K562 (cell line): Measurements from ENCODE around the gene HPCAL1. TPM values are rescaled to one million over a fixed set of nuclear protein-coding genes. Genes with fewer than 3 reads are reported as not detected.

ENCODE experiments used
- CXXC5 ChIP-seq: fragments of 250-450 bp; sonication (Bioruptor Pico); IDR thresholded peaks from 2 replicates; pipeline ENCODE4 v1.8.0; 2022; ENCODE audit warnings: inconsistent platforms, mild to moderate bottlenecking, moderate library complexity
- ELF1 ChIP-seq: fragments of 200-800 bp; sonication (Bioruptor generic); IDR thresholded peaks from 2 replicates; pipeline ENCODE4 v1.6.1; 2016; ENCODE audit warnings: missing genetic modification characterization, missing compliant biosample characterization
- FOXM1 ChIP-seq, 2 experiments: fragments of 450-650 bp in 1 of 2; sonication (generic) in 1 of 2; formaldehyde crosslinking in 1 of 2; IDR thresholded peaks; 2 replicates each; pipeline versions ENCODE4 v1.6.1 to v1.9.0; 2017 to 2022; ENCODE audit warnings: low read depth in 2 of 2, mild to moderate bottlenecking in 2 of 2, missing genetic modification reagents in 1 of 2, moderate library complexity in 1 of 2
- HEY1 ChIP-seq: fragments of 250-450 bp; sonication (Bioruptor Pico); IDR thresholded peaks from 2 replicates; pipeline ENCODE4 v1.5.0; 2020; ENCODE audit warnings: mild to moderate bottlenecking, moderate library complexity, borderline replicate concordance
- L3MBTL2 ChIP-seq: fragments of 450-650 bp; IDR thresholded peaks from 2 replicates; pipeline ENCODE4 v1.6.1; 2016; ENCODE audit warnings: mild to moderate bottlenecking, moderate library complexity
- MBD2 ChIP-seq: sonication (generic); IDR thresholded peaks from 2 replicates; pipeline ENCODE4 v1.6.1; 2016; ENCODE audit warnings: low read depth, borderline replicate concordance
- MEIS2 ChIP-seq: fragments of 450-650 bp; IDR thresholded peaks from 2 replicates; pipeline ENCODE4 v1.6.1; 2014; ENCODE audit warnings: mild to moderate bottlenecking; ENCODE audit not compliant: partially characterized antibody
- REST ChIP-seq, 2 experiments: fragments of 450-650 bp; formaldehyde crosslinking in 1 of 2; IDR thresholded peaks; 2 replicates each; pipeline versions ENCODE4 v1.4.0 to v1.6.1; 2014 to 2020; ENCODE audit warnings: mild to moderate bottlenecking in 2 of 2, borderline replicate concordance in 1 of 2, low read depth in 1 of 2
- SIN3A ChIP-seq, 2 experiments: fragments of 150-350 bp in 1 of 2; IDR thresholded peaks; 2 replicates each; pipeline ENCODE4 v1.6.1; 2011 to 2016; ENCODE audit warnings: borderline replicate concordance in 2 of 2, low read depth in 2 of 2, low read length in 2 of 2, mild to moderate bottlenecking in 2 of 2, moderate library complexity in 2 of 2; ENCODE audit not compliant: control insufficient read depth in 1 of 2
- SMARCE1 ChIP-seq: fragments of 450-650 bp; IDR thresholded peaks from 2 replicates; pipeline ENCODE4 v1.7.1; 2016; ENCODE audit warnings: mild to moderate bottlenecking
- TRIM28 ChIP-seq: fragments of 450-650 bp; IDR thresholded peaks from 2 replicates; pipeline ENCODE4 v1.6.1; 2017
- TSC22D4 ChIP-seq: fragments of 450-650 bp; IDR thresholded peaks from 2 replicates; pipeline ENCODE4 v1.6.1; 2016; ENCODE audit warnings: missing genetic modification characterization, missing biosample characterization, control low read depth
- USF2 ChIP-seq: sonication (generic); formaldehyde crosslinking; IDR thresholded peaks from 2 replicates; pipeline ENCODE4 v1.5.0; 2020; ENCODE audit warnings: missing genetic modification reagents
- ZNF134 ChIP-seq: fragments of 250-450 bp; sonication (Bioruptor Pico); conservative IDR thresholded peaks from 2 replicates; pipeline ENCODE4 v1.4.0; 2020
- ZNF224 ChIP-seq: sonication (generic); formaldehyde crosslinking; IDR thresholded peaks from 2 replicates; pipeline ENCODE4 v1.8.0; 2022; ENCODE audit warnings: mild to moderate bottlenecking, missing genetic modification reagents
- ZNF239 ChIP-seq: fragments of 250-450 bp; sonication (Bioruptor Pico); IDR thresholded peaks from 2 replicates; pipeline ENCODE4 v1.4.0; 2020; ENCODE audit warnings: mild to moderate bottlenecking
- ZNF75A ChIP-seq: fragments of 450-650 bp; formaldehyde crosslinking; IDR thresholded peaks from 2 replicates; pipeline ENCODE4 v1.4.0; 2020; ENCODE audit warnings: mild to moderate bottlenecking
- ZNF766 ChIP-seq: fragments of 200-800 bp; sonication (Bioruptor generic); conservative IDR thresholded peaks from 2 replicates; pipeline ENCODE4 v1.6.1; 2016; ENCODE audit warnings: missing genetic modification characterization, missing compliant biosample characterization
- polyA plus RNA-seq, 8 experiments: library from polyadenylated mRNA; depleted of rRNA in 4 of 8; stranded (reverse) in 5 of 8; unstranded in 3 of 8; fragments of >200 nt; fragmentation: Nextera tagmentation in 2 of 8; fragmentation: Illumina TruSeq in 1 of 8; extraction: Ambion mirVana in 2 of 8; extraction: Trizol in 1 of 8; gene quantifications; 2 replicates each; pipeline versions ENCODE4 v1.2.1 to v1.2.3, GENCODE V29; 2011 to 2014; ENCODE audit warnings: inconsistent platforms in 1 of 8, missing spikeins in 1 of 8
- total RNA-seq, 7 experiments: library from RNA; depleted of rRNA in 6 of 7; stranded (reverse); fragments of >200 nt in 6 of 7; fragmentation: Illumina TruSeq in 2 of 7; extraction: Trizol in 2 of 7; gene quantifications; 2 replicates each; pipeline versions ENCODE4 v1.2.1 to v1.2.3, GENCODE V29; 2011 to 2021; ENCODE audit warnings: low replicate concordance in 1 of 7

The HPCAL1 gene
- total and polyA plus RNA-seq, 9 of the 15 experiments (the other 6 are each of a cell fraction or from before 2014, with no cell fraction given): 2.7 to 65.5 (median 23.9) TPM

DNA sequence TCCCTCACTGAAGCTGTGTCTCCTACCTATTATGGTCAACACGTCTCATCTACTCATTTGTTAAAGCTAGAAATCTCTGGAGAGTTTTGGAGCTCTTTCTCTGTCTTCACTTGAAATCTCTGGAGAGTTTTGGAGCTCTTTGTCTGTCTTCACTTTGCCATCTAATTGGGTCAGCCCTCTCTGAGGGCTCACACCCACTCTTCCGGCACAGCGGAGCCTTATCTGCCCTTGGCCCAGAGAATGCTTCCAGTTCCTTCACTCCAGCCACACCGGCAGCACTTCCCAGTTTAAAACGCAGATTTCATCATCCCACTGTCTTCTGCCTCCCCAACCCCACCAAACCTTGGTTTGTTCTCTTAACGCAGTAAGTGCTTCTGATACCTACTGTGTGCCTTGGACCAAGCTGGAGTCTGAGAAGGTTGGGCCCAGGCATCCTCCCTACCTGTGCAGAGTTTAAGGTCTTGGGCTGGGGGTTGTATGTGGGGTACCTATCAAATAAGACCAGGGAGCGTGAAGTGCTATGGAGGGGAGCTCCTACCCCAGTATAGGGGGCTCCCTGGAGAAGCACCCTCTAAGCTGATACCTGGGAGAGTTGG, 5.0 kb downstream of the HPCAL1 start (continued):
- TF ChIP-seq SMARCE1 (peak; percentile 49; the same call in 1 of the 2 replicates), REST (IDR thresholded peaks at IDR 0.05; ENCODE audit: borderline replicate concordance) (no peak), REST (CRISPR knock-in tag; IDR thresholded peaks at IDR 0.05; ENCODE audit: low read depth) (no peak), SIN3A (IDR thresholded peaks at IDR 0.05; ENCODE audit: borderline replicate concordance in 2 of 2, control insufficient read depth in 1 of 2, low read depth in 2 of 2, low read length in 2 of 2) (no peak), ZNF766 (CRISPR knock-in tag) (no peak), ZNF134 (no peak), TRIM28 (no peak), ZNF239 (no peak), FOXM1 (IDR thresholded peaks at IDR 0.05; ENCODE audit: low read depth) (peak; percentile 35; the same call in 1 of the 2 replicates), FOXM1 (CRISPR knock-in tag; IDR thresholded peaks at IDR 0.05; ENCODE audit: low read depth) (no peak), MBD2 (no peak), ZNF224 (CRISPR knock-in tag) (no peak), HEY1 (CRISPR knock-in tag) (no peak), L3MBTL2 (0 out of 2 replicates have a peak, but pooled peaks have one; percentile 22), MEIS2 (peak; percentile 88), CXXC5 (CRISPR knock-in tag) (peak; percentile 80), TSC22D4 (tag) (no peak), ZNF75A (CRISPR knock-in tag) (no peak), USF2 (CRISPR knock-in tag) (no peak), ELF1 (tag) (peak; percentile 71)
